ENCODE data around the gene RSPH1.

RSPH1 gene

GRCh38 chr21:42531771-42532170 is 35.7 kb upstream of the RSPH1 start:
- no peak for DNase-seq

GRCh38 chr21:42530167-42530518 is 34.1 kb upstream of the RSPH1 start:
- no peak for DNase-seq

GRCh38 chr21:42527489-42528158 is 31.6 kb upstream of the RSPH1 start:
- DNase-seq: no peak

GRCh38 chr21:42527127-42527488 is 31.1 kb upstream of the RSPH1 start:
- DNase-seq: no peak

GRCh38 chr21:42526379-42526727 is 30.3 kb upstream of the RSPH1 start:
- no peak for DNase-seq

- peak; percentile 15 for DNase-seq
These were observed 29.8 kb upstream of the RSPH1 start for GRCh38 chr21:42525676-42526378.

- no peak for DNase-seq
These were observed 29.1 kb upstream of the RSPH1 start for GRCh38 chr21:42525029-42525581.

GRCh38 chr21:42524341-42525028 is 28.5 kb upstream of the RSPH1 start:
- peak; percentile 65 for DNase-seq

GRCh38 chr21:42523941-42524340 is 27.9 kb upstream of the RSPH1 start:
- DNase-seq: no peak

GRCh38 chr21:42523211-42523610 is 27.2 kb upstream of the RSPH1 start:
- DNase-seq: no peak

GRCh38 chr21:42522771-42523170 is 26.7 kb upstream of the RSPH1 start:
- DNase-seq: no peak

- DNase-seq: no peak
These were observed 26.2 kb upstream of the RSPH1 start for GRCh38 chr21:42522271-42522670.

GRCh38 chr21:42521805-42522204 is 25.8 kb upstream of the RSPH1 start:
- DNase-seq: no peak

- no peak for DNase-seq
These were observed 25.4 kb upstream of the RSPH1 start for GRCh38 chr21:42521384-42521783.

GRCh38 chr21:42520628-42521253 is 24.7 kb upstream of the RSPH1 start:
- no peak for DNase-seq

GRCh38 chr21:42518626-42519025 is 22.6 kb upstream of the RSPH1 start:
- no peak for DNase-seq

- DNase-seq: no peak
These were observed 22.2 kb upstream of the RSPH1 start for GRCh38 chr21:42518215-42518614.

- no peak for DNase-seq
These were observed 19.9 kb upstream of the RSPH1 start for GRCh38 chr21:42515708-42516502.

GRCh38 chr21:42514883-42515228 is 18.8 kb upstream of the RSPH1 start:
- no peak for DNase-seq

GRCh38 chr21:42513985-42514882 is 18.2 kb upstream of the RSPH1 start:
- no peak for DNase-seq

- DNase-seq: no peak
These were observed 17.3 kb upstream of the RSPH1 start, which contains the start of gene SLC37A1 for GRCh38 chr21:42513151-42513984. Gene SLC37A1 (plus strand): TSS chr21:42513852. CDS start chr21:42518455, 4,603 bp downstream.
